ENCODE data around the gene TFAP2C. TPM values are rescaled to one million over a fixed set of nuclear protein-coding genes. Genes with fewer than 3 reads are reported as not detected.

The TFAP2C gene
- total and polyA plus RNA-seq, 2 experiments from 2014 or later, result 11.9 to 14.3 TPM

DNA sequence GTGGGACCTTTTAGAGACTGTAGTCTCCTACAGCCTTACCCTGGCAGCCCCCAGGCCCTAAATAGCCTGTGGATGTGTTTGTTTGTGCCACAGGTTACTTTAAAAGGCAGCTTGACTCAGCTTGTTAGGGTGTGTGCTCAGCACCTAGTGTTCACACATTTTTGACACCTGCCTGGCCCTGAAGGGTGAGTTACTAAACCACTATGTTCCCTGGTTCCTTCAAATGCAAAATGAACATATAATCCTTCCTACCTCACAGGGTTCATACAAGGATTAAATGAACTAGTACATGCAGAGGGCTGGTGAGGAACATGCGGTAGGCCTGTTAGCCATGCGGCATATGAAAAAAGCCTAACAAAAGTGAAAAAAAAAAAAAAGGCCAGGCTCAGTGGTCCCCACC is 14.9 kb upstream of the TFAP2C start (continued):
- TF ChIP-seq NANOG (IDR thresholded peaks at IDR 0.05; ENCODE audit: borderline replicate concordance) (no peak), REST (IDR thresholded peaks at IDR 0.05; ENCODE audit: unreplicated experiment) (no peak), EZH2 (IDR thresholded peaks at IDR 0.05; ENCODE audit: low read depth, unreplicated experiment) (no peak), ZNF114 (CRISPR knock-in tag; IDR thresholded peaks at IDR 0.05) (no peak), EZH2phosphoT487 (IDR thresholded peaks at IDR 0.05; ENCODE audit: unreplicated experiment) (no peak)

- Mint-ChIP-seq H3K4me1 (peaks cover 6% of the 10 kb centered on the region), H3K36me3 (ENCODE audit: low read depth) (no peaks in the 10 kb centered on the region), H3K9me3 (no peaks in the 10 kb centered on the region), H3K4me3 (no peak overlapping the region), H3K27me3 (ENCODE audit: insufficient read depth, low read depth, poor library complexity) (peaks cover 2% of the 10 kb centered on the region), H3K27ac (no peak overlapping the region)
- H2AFZ ChIP-seq, result peak overlapping the region; percentile 66; the same call in 1 of the 2 replicates
- no peaks in the 10 kb centered on the region for H4K20me1 ChIP-seq (replicated peaks; ENCODE audit: insufficient read depth)
- H3K4me1 ChIP-seq (ENCODE audit: insufficient read depth), result no peaks in the 10 kb centered on the region; the same call in 1 of the 2 replicates
- no peaks in the 10 kb centered on the region for H3K9me2 ChIP-seq (ENCODE audit: insufficient read depth)
- no peaks in the 10 kb centered on the region for H3K79me2 ChIP-seq (replicated peaks; ENCODE audit: insufficient read depth)
- no peak overlapping the region for H3K27ac ChIP-seq (ENCODE audit: low read depth)
- H3K36me3 ChIP-seq (ENCODE audit: insufficient read depth), result no peaks in the 10 kb centered on the region
- no peaks in the 10 kb centered on the region for H3F3A ChIP-seq (replicated peaks; ENCODE audit: low read depth)
- no peak for ATAC-seq
- DNase-seq (ENCODE audit: low spot score), result no peak
- H3K4me3 ChIP-seq, result no peak overlapping the region
- H3K27me3 ChIP-seq (ENCODE audit: insufficient read depth), result no peaks in the 10 kb centered on the region
- H3K4me2 ChIP-seq, result no peak overlapping the region
- TF ChIP-seq POLR2AphosphoS5 (IDR thresholded peaks at IDR 0.05; ENCODE audit: low read depth) (no peak), CREB1 (CRISPR knock-in tag; IDR thresholded peaks at IDR 0.05; ENCODE audit: low read depth) (no peak), ZNF462 (CRISPR knock-in tag; IDR thresholded peaks at IDR 0.05) (no peak), EZH2 (IDR thresholded peaks at IDR 0.05; ENCODE audit: low read depth, unreplicated experiment) (no peak), ZNF114 (CRISPR knock-in tag; IDR thresholded peaks at IDR 0.05) (no peak), STAT1 (IDR thresholded peaks at IDR 0.05; ENCODE audit: unreplicated experiment) (no peak), JUNB (IDR thresholded peaks at IDR 0.05; ENCODE audit: unreplicated experiment) (no peak), NANOG (IDR thresholded peaks at IDR 0.05; ENCODE audit: borderline replicate concordance) (no peak), ZNF331 (CRISPR knock-in tag; IDR thresholded peaks at IDR 0.05; ENCODE audit: low read depth) (no peak), ETS1 (IDR thresholded peaks at IDR 0.05) (no peak)
- TF ChIP-seq, protein P1, sequence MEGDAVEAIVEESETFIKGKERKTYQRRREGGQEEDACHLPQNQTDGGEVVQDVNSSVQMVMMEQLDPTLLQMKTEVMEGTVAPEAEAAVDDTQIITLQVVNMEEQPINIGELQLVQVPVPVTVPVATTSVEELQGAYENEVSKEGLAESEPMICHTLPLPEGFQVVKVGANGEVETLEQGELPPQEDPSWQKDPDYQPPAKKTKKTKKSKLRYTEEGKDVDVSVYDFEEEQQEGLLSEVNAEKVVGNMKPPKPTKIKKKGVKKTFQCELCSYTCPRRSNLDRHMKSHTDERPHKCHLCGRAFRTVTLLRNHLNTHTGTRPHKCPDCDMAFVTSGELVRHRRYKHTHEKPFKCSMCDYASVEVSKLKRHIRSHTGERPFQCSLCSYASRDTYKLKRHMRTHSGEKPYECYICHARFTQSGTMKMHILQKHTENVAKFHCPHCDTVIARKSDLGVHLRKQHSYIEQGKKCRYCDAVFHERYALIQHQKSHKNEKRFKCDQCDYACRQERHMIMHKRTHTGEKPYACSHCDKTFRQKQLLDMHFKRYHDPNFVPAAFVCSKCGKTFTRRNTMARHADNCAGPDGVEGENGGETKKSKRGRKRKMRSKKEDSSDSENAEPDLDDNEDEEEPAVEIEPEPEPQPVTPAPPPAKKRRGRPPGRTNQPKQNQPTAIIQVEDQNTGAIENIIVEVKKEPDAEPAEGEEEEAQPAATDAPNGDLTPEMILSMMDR (conservative IDR thresholded peaks at IDR 0.05; ENCODE audit: low read depth in 2 of 2), result no peak
These were observed 12.4 kb upstream of the TFAP2C start for GRCh38 chr20:56616716-56617115.
